Jurkat, Clone E6-1 (cell line): ENCODE results near the gene APP.
"Not testable (repeated sequence)": the region's sequence is repeated elsewhere in the genome, so short reads cannot be mapped to it uniquely, and the experiment has no call there.

Source experiments
- DNase-seq: peaks from one replicate; pipeline ENCODE4 v3.0.0-alpha.2; 2011; ENCODE audit warnings: low read depth, low spot score
- H3K4me3 ChIP-seq: 2 replicates; pipeline ENCODE4 v1.5.1; 2011; ENCODE audit warnings: mild to moderate bottlenecking, low read length, control low read depth, moderate library complexity

Gene APP

GRCh38 chr21:26112127-26112742, 58.3 kb downstream of the APP start:
- no peak for DNase-seq
- no peak overlapping the region for H3K4me3 ChIP-seq

GRCh38 chr21:26110715-26111114, 59.9 kb downstream of the APP start:
- DNase-seq, result no peak
- H3K4me3 ChIP-seq, result no peak overlapping the region

- no peak overlapping the region for H3K4me3 ChIP-seq
- DNase-seq, result no peak
Observed at GRCh38 chr21:26107429-26107828, 63.1 kb downstream of the APP start.

- H3K4me3 ChIP-seq, result no peak overlapping the region
- no peak for DNase-seq
Observed at GRCh38 chr21:26106562-26106961, 64.0 kb downstream of the APP start.

- DNase-seq, result no peak
- H3K4me3 ChIP-seq, result no peak overlapping the region
Observed at GRCh38 chr21:26105819-26106218, 64.8 kb downstream of the APP start.

GRCh38 chr21:26100573-26100972, 70.0 kb downstream of the APP start:
- no peak for DNase-seq
- H3K4me3 ChIP-seq, result no peak overlapping the region

GRCh38 chr21:26099610-26100219, 70.9 kb downstream of the APP start:
- no peak for DNase-seq
- no peak overlapping the region for H3K4me3 ChIP-seq

GRCh38 chr21:26098772-26099397, 71.7 kb downstream of the APP start:
- DNase-seq, result no peak
- no peak overlapping the region for H3K4me3 ChIP-seq

GRCh38 chr21:26097475-26097874, 73.1 kb downstream of the APP start:
- no peak overlapping the region for H3K4me3 ChIP-seq
- DNase-seq, result no peak

GRCh38 chr21:26096494-26097371, 73.8 kb downstream of the APP start:
- DNase-seq, result no peak
- no peak overlapping the region for H3K4me3 ChIP-seq

- no peak for DNase-seq
- no peak overlapping the region for H3K4me3 ChIP-seq
Observed at GRCh38 chr21:26095131-26095530, 75.4 kb downstream of the APP start.

GRCh38 chr21:26093122-26093521, 77.4 kb downstream of the APP start:
- no peak for DNase-seq
- H3K4me3 ChIP-seq, result no peak overlapping the region

GRCh38 chr21:26091480-26092018, 79.0 kb downstream of the APP start:
- H3K4me3 ChIP-seq, result no peak overlapping the region
- DNase-seq, result no peak

- no peak overlapping the region for H3K4me3 ChIP-seq
- no peak for DNase-seq
Observed at GRCh38 chr21:26089730-26090129, 80.8 kb downstream of the APP start.

GRCh38 chr21:26087223-26087918, 83.2 kb downstream of the APP start:
- H3K4me3 ChIP-seq, result no peak overlapping the region
- no peak for DNase-seq

- H3K4me3 ChIP-seq, result no peak overlapping the region
- DNase-seq, result no peak
Observed at GRCh38 chr21:26085882-26086281, 84.7 kb downstream of the APP start.

GRCh38 chr21:26085127-26085526, 85.4 kb downstream of the APP start:
- DNase-seq, result no peak

GRCh38 chr21:26082549-26082948, 88.0 kb downstream of the APP start:
- no peak overlapping the region for H3K4me3 ChIP-seq
- DNase-seq, result no peak

More at GRCh38 chr21:26085127-26085526, 85.4 kb downstream of the APP start:
- H3K4me3 ChIP-seq, result no peak overlapping the region

- not testable (repeated sequence) for H3K4me3 ChIP-seq, DNase-seq
Observed at GRCh38 chr21:26081175-26081760, 89.3 kb downstream of the APP start.
